ENCODE results near the gene SLC22A4.

The SLC22A4 gene

DNA sequence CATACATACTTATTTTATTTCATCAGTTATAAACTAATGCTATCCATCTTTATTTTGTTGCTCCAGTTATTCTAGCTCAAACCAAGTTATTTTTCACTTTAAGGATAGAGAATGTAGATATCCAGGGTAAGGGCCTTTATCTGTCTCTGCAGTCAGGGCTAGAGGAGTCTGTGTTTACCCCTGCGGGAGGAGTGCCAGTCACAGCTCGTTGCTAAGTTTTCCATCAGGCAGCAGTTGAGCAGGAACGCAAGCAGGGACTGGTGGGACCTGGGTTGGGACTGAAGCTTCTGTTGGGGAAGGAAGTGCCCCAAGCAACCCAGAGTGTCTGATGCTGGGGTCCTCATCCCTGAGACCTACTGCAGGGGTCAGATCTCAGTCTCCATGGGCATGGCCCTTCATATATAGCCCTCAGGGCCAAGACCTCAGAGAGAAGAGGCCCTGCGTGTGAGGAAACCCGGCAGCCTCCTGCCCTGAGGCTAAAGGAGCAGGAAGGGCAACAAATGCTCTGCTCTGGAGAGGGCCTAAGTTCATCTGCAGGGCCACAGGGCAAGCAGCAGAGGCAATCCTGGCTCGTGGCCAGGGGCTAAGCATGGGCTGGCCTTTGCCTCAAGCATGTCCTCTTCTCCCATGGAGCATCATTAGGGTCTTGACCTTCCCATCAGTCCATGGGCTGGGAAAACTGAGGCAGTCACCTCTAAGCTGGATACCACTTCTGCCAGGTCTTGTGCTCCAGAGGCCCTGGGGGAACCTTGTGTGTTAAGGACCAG is 6.6 kb downstream of the SLC22A4 start:
- DNase-seq (ENCODE audit: low read depth, low spot score) = no peak

- no peak for DNase-seq (ENCODE audit: low read depth, low spot score)
Observed at GRCh38 chr5:132301344-132302271, 7.4 kb downstream of the SLC22A4 start.

DNA sequence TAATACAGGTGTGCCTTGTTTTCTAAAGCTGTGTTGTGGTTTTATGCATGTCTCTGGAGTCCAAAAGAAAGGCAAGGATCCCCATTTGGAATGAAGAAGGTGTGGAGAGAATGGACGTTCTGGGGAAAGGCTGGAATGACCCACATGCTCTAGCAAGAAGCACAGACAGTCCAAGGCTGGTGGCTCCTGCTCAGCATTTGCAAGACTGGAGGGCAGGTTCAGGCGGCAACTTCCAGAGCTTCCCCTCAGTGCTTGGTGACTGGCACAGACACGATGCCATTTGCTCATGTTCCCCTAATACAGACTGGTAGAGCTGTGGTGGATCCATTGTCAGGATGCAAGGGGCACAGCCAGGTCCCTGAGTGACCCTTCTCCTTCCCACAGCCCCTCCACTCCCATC is 8.2 kb downstream of the SLC22A4 start:
- DNase-seq (ENCODE audit: low read depth, low spot score) = no peak

DNA sequence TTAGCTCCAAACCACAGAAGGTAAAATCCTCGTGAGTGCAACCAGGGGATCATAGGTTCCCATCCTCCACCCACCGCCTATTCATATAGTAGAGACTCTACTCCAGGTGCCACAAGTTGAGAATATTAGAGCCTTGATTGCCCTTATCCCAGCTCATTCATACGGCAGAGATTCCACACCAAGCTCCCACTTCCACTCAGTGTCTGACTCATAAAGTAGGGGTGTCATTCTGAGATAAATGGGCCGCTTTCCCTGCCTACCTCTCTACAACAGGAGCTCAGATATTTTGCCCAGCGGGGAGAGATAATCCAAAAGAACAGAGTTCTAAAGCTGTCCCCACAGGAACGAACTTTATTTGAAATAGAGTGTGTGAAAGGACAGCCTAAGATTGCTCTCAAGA is 9.4 kb downstream of the SLC22A4 start:
- no peak for DNase-seq (ENCODE audit: low read depth, low spot score)

- no peak for DNase-seq (ENCODE audit: low read depth, low spot score)
Observed at GRCh38 chr5:132305420-132305819, 11.2 kb downstream of the SLC22A4 start.

GRCh38 chr5:132308701-132309100 is 14.5 kb downstream of the SLC22A4 start:
- no peak for DNase-seq (ENCODE audit: low read depth, low spot score)

DNA sequence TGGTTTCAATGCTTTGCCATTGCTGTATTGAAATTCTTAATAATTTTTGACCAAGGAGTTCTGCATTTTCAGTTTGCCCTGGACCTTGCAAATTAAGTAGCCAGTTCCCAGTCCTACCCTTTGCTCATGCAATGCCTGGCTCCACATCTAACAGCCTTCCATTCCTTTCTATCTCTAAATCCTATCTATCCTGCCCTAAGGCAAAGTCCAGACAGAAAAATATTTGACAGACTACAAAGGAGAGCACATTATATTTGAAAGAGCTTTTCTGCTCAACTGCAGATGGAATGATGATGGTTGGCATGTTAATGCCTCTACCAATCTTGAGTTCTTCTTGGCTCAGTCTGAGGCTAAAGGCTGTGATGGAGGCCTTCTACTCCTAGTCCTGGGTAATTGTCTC is 15.5 kb downstream of the SLC22A4 start:
- no peak for DNase-seq (ENCODE audit: low read depth, low spot score)

- no peak for DNase-seq (ENCODE audit: low read depth, low spot score)
Observed at GRCh38 chr5:132310141-132310834, 16.1 kb downstream of the SLC22A4 start.

- no peak for DNase-seq (ENCODE audit: low read depth, low spot score)
Observed at GRCh38 chr5:132313366-132313765, 19.2 kb downstream of the SLC22A4 start.

GRCh38 chr5:132313961-132314432 is 19.8 kb downstream of the SLC22A4 start:
- DNase-seq (ENCODE audit: low read depth, low spot score) = no peak

GRCh38 chr5:132315529-132316067 is 21.4 kb downstream of the SLC22A4 start:
- DNase-seq (ENCODE audit: low read depth, low spot score) = no peak

DNA sequence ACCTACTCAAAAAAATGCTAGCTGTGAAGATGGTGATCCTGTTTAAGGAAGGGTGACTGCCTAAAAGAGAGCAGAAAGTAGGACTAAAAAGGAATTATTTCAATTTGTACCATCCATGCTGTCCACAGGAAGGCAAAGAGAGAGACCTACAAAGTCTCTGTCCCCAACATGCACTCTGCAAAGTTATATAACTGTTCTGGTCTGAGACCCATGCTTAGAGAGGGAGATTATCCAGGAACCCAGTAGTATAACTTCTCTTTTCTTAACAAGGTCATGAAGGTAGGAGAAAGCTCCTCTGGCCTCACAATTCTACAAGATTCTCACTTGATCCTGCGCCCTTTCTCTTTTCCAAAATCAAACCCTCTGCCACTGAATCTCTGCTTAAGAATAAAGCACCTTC is 25.8 kb downstream of the SLC22A4 start:
- DNase-seq (ENCODE audit: low read depth, low spot score) = no peak

DNA sequence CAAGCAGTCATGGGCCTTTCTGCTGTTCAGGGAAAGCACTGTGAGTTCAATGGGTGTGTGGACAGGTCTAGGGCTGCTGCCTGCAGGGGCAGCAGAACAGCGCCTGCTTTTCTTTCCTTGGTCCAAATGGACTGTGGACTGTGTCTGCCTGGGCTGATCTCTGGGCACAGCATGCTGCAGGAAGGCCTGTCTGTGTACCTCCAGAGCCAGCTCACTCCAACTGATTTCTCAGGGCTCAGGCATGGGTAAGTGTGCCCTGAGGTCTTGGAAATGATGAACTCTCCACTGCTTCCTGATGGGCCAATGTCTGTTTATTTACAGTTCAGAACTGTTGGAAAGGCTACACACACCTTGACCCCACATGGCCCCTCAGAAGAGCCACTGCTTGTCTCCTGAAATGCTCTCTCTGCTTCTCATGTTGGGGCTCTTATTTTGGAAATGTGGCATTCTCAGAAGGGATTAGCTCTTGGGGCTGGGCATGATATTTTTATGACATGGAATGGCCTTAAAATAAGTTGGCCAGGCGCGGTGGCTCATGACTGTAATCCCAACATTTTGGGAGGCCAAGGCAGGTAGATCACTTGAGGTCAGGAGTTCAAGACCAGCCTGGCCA is 27.0 kb downstream of the SLC22A4 start:
- DNase-seq (ENCODE audit: low read depth, low spot score) = no peak

DNA sequence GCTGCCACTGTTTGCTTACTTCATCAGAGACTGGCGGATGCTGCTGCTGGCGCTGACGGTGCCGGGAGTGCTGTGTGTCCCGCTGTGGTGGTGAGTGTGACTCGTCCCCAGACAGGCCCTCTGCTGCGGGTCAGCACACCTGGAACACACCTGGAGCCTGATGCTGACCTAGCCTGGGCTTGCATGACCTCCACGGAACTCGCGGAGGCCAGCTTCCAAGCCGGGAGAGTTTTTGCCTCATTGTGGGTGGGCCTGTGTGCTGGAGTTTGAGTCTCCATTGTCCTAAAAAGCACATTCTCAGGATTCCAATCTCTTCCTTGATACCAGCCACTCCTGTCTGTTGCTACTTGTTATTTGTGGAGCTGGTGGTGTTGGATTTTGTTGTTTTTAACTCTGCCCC is 28.1 kb downstream of the SLC22A4 start:
- DNase-seq (ENCODE audit: low read depth, low spot score) = no peak

GRCh38 chr5:132323202-132323601 is 29.0 kb downstream of the SLC22A4 start:
- no peak for DNase-seq (ENCODE audit: low read depth, low spot score)

GRCh38 chr5:132325691-132326090 is 31.5 kb downstream of the SLC22A4 start:
- DNase-seq (ENCODE audit: low read depth, low spot score) = no peak

- no peak for DNase-seq (ENCODE audit: low read depth, low spot score)
Observed at GRCh38 chr5:132327252-132327955, 33.2 kb downstream of the SLC22A4 start.

DNA sequence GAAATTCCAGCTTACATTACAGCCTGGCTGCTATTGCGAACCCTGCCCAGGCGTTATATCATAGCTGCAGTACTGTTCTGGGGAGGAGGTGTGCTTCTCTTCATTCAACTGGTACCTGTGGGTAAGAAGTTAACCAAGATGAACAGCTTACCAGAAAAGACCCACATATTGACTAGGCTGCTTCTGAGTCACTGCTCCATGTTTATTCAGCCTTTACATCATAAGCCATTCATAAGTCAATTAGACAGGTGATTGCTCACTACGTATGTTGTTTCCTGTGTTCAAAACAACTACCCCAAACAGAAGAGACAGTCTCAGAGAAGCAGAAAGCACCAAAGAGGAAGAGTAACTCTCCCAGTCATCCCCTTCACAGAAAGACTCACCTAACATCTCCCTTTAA is 40.6 kb downstream of the SLC22A4 start:
- DNase-seq (ENCODE audit: low read depth, low spot score) = no peak

DNA sequence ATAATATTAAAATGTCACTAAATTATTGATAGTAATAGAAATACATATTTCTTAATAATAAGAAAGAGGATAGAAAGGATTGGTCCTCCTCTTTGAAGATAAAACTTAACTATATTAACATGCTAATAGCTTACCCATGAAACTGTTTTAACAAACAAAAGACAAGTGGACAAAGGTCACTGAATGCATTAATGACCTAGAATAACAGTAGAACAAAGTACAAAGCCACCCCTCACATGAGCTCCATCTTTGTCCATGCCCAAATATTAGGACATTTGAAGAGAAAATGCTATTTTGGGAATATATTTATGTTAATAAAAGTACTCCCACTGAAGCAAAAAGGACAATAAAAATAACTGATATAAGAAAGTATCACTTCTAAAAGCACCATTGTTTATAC is 41.2 kb downstream of the SLC22A4 start:
- DNase-seq (ENCODE audit: low read depth, low spot score) = no peak

- no peak for DNase-seq (ENCODE audit: low read depth, low spot score)
Observed at GRCh38 chr5:132339502-132339901, 45.3 kb downstream of the SLC22A4 start.

Data from brain pericyte (primary cell).